GM19324 (cell line): ENCODE measurements around the gene PCDH15.
"Not testable (repeated sequence)": the region's sequence is repeated elsewhere in the genome, so short reads cannot be mapped to it uniquely, and the experiment has no call there.

Experiments
- ATAC-seq: cut with Tn5 transposase; IDR thresholded peaks from one replicate; pipeline ENCODE4 v1.9.1; 2021; ENCODE audit warnings: mild to moderate bottlenecking, moderate library complexity; ENCODE audit not compliant: unreplicated experiment, low FRiP score

The PCDH15 gene

DNA sequence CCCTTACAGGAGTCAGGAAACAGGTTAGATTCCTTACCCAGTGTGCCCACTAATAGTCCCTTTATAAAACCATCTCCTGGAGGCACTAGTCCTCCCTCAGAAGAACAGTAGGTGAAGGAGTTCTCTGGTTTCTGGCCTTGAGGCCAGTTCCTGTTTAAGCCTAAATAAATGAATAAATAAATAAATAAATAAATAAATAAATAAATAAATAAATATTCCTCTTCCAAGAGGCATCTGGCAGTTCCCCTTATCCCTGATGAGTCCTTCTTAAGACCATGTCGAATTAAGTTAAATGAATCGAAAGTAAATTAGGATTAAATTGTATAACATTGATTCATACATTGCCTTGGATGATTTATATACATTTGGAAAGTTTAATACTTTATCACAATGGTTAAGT is 223.3 kb downstream of the PCDH15 start:
- ATAC-seq, result no peak

DNA sequence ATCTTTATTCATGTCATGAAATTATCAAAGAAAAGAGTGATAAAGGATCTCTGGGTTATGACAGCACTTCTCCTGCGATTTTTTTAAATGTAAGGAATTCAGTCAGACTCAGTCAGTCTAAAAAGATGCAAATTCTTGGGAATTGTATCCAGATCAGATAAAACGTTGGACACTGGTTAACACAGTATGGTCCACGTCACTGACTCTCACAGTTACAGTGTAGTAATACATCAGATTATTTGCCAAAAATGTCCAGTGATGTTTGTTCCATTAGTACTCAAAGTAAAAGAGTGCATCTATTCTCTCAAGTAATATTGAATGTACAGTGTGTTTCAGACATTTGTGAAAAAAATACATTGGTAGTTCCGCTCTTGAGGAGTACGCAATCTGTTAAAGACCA is 224.5 kb downstream of the PCDH15 start:
- no peak for ATAC-seq

DNA sequence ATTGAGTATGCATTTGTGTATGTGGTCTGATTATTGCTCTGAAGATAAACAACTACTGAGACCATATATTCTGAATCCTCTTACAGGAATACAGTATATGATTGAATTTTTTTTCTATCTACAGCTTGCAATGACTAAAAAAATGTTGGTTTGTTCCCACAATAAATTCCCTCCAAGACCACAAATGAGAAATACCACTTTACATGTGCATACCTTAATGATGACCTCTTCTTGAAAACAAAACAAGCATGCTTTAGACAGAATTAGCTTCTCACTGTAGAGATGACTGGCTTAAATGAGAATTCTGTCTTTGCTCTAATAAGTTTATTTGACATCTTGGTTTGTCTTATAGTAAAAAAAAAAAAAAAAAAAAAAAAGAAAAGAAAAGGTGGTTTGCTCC is 241.5 kb downstream of the PCDH15 start:
- ATAC-seq, result no peak

DNA sequence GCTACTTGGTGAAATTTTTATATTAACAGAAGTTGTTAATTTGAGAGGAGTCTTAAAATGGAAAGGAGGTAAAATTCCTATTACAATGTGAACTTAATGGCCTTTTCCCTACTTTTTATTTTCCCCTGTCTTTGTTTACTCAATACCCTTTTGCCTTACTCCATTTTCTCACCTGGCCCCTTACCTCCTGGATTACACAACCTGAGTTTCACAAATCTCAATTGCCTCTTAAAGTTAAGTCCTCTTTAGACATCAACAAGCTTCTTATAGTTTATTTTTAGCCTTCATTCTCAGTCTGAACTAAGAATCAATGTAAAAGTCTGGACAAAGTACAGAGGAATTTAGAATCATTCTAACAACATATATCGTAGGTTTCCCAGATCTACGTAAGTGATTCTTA is 247.0 kb downstream of the PCDH15 start:
- ATAC-seq, result no peak

DNA sequence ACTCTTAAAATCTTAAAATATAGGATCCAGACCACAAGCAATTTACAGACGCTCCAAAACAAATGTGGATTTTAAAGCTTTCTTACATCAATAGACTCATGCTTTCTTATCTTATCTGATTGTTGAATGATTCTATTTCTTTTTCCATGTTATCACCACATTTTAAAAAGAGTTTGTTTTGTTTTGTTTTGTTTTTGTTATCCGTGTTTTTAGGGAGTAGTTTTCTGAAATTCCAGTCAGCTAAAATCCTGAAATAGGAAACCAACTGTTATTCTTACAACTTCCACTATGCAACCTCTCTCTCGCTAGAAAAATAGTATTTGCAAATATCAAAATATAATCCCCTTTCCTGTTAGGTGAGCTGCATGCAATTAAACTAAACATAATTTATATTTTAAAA is 251.0 kb downstream of the PCDH15 start:
- no peak for ATAC-seq

DNA sequence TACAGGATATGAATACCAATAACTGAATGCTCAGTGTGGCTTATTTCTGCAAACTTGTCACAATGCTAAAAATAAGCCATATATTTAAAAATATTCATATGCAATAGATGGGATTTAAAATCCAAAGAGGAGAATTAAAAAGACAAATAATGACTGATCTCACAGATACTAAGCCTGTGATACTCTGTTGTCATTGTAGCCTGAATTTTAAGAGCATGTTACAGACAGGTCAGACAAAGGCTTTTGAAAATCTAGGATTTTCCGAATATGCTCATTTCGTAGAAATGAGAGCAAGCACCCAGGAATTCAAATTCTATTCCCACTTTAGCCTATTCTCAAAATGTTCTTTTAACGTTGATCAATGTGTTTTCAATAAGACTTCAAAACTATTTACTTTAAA is 269.7 kb downstream of the PCDH15 start:
- no peak for ATAC-seq

DNA sequence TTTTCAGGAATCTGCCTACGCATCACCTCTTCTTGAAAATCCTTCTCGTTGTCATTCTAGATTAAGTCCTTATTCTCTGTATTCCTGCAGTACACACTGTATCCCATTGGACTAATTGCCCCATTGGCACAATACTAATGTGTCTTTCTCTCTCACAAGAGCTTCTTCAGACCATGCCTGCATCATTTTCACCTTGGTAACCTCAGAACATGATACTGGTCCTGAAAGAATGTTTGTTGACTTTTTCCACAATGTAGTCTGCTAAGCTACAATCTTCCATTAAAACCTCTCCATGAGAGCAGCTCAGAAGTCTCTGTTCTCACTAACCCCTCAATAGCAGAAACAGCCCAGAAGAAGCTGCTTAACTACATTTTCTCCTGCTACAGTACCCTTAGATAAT is 270.7 kb downstream of the PCDH15 start:
- no peak for ATAC-seq

DNA sequence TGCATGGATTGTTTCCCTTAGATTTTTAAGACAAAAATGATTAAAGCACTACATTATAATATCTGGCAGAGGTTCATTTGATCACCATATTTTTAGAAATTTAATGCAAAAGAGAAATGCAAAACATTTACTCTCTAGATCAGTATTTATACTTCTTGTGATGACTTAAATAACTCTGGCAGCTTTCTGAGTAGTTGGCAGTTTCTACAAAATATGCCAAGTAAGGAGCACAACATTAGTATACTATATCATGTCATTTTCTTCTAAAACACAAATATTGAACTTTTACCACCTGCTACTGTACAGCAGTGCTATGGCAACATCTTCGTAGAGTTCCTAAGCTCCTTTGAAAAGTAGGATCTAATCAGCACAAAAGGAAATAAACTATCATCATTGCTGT is 275.2 kb downstream of the PCDH15 start:
- no peak for ATAC-seq

DNA sequence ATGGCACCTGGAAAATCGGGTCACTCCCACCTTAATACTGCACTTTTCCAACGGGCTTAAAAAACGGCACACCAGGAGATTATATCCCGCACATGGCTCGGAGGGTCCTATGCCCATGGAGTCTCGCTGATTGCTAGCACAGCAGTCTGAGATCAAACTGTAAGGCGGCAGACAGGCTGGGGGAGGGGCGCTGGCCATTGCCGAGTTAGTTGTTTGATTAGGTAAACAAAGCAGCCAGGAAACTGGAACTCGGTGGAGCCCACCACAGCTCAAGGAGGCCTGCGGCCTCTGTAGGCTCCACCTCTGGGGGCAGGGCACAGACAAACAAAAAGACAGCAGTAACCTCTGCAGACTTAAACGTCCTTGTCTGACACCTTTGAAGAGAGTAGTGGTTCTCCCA is 285.8 kb downstream of the PCDH15 start:
- ATAC-seq, result not testable (repeated sequence)

DNA sequence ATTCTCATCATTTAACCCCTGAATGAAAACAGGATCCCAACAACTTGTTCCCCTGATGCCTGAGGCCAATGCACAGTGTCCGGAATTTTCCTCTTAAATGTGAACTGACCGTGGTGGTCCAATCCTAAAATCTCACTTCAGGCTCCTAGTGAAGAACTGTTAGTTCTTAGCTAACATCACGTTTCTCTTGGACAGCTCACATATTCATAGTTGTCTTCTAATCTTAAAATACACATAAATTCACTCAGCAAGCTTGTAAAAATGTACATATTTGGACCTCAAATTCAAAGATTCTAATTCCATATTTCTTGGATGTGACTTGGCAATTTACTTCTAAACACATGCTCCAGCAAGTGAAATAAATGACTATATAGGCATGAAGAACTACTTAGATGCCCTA is 297.2 kb downstream of the PCDH15 start:
- no peak for ATAC-seq

DNA sequence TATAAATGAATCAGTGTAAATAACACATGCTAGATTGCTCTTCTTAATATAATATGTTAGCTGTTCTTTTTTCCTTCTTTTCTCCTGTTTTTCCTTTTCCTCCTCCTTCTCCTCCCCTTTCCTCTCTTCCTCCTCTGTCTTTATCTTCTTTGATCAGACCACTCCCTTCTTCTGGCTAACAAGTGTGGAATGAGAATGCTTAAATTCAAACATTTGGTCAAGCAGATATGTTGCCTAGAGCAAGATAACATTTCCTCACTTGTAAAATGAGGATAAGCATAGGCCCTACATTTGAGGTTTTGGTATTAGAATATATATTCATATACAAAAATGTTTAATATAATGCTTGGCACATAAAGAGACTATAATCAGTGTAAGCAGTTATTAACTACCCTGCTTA is 299.1 kb downstream of the PCDH15 start:
- ATAC-seq, result no peak

DNA sequence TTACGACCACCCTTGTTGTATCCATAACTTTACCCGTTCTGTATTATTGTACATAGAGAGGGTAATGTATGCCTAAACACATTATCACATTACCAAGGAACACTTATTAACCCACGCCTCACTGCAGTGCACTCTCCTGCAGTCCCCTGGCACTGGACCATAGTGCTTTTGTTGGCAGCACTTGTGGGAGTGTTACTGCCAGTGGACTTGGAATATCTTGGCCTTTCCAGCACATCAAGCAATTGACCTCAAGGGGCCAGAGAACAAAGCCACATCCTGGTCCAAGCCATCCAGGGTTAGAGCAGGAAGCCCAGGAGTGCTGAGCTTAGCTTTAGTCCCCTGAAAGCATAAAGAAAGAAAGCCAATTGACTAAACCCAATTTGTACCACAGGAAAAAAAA is 304.2 kb downstream of the PCDH15 start:
- ATAC-seq, result no peak

DNA sequence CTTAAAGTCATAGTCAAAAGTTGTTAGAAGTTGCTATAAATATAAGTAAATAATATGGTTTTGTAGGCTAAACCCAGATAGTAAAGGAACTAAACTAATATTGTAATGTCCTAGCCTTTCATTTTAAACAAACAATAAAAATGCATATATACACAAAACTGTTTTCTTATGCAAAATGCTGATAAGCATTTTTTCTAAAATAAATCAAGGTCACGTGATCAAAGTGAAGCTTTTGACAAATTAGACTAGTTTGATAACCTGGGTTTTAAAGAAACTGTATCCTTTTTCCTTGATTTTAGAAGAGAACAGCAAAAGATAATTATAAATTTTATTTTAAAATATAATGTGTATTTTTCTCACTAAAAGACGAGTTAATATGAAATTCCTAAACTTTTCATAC is 313.3 kb downstream of the PCDH15 start:
- no peak for ATAC-seq

DNA sequence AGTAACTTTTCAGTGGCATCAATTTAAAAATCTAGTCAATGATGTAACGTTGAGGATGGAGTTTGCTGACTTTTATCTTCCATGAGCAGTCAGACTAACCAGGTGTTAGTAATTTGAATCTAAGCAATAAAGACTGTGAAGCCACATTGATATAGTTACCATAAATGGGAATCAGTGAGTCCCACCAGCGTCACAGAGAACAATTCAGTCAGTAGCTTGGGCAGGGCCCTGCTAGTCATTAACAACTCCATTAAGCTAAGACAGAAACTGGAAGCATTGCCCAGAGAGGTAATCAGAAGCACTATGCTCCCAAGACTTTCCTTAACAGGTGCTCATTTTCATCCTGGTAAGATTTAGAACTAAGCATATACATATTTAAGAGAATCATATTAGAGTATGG is 315.1 kb downstream of the PCDH15 start:
- ATAC-seq, result no peak

DNA sequence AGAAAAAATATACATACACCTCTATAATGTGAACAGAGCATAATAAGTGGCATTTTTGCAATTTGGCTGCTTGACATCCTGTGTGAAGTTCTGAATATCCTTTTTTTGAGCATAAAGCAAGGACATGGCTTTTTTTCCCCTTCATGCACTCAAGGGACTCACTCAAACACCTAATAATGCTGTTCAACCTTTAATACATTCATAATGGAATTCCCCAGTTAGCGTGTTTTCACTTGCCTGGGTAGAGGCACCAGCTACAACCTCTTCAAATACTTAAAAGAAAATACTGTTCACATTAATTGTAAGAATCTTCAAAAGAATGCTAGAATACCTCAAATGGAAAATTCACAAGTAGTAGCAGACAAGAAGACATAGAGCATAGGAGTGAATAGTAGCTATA is 316.8 kb downstream of the PCDH15 start:
- no peak for ATAC-seq

DNA sequence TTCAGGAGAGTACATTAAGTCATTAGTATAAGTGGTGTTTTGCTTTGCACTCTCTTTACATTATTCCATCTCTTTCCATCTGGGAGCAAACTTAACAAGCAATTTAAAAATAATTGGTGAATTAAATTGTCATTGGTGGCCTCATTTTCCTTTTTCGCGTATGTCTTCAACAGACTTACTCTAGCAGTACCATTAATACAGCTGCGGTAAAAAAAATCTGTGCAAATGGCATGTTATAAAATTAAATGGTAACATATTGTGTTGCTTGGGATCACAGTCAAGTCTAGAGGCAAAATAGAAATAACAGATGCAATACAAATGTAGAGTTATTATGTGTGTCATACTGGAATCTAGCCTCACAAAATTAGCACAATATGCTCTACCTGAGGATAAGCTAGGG is 322.4 kb downstream of the PCDH15 start:
- ATAC-seq, result no peak

DNA sequence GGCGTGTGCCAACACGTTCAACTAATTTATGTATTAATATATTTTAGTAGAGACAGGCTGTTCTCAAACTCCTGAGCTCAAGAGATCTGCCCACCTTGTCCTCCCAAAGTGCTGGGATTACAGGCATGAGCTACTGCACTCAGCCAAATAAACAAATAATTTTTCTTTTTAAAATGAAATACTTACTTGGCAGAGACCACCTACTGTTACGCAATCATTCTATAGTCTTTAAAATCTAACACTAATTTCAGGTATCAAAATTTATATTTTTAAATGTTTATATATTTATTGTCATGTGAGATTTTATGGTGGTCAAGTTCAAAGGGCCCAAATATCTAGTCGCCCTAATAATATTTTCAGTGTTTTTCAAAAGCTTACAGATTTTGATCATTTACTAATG is 323.3 kb downstream of the PCDH15 start:
- ATAC-seq, result no peak

DNA sequence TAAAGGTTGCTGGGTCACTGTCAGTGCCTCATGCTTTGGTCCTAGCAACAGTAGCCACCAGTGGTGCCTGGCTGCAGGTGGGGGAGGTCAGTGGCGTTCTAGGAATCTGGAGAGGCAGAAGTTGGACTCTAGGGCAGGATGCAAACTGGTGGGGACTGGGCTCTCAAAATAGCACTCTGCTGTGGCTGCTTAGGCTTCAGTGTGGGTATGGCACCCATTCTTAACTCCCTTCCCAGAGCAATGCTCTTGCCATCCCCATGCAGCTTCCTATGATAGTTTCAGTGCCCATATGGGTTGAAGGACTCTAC is 330.8 kb downstream of the PCDH15 start:
- no peak for ATAC-seq

DNA sequence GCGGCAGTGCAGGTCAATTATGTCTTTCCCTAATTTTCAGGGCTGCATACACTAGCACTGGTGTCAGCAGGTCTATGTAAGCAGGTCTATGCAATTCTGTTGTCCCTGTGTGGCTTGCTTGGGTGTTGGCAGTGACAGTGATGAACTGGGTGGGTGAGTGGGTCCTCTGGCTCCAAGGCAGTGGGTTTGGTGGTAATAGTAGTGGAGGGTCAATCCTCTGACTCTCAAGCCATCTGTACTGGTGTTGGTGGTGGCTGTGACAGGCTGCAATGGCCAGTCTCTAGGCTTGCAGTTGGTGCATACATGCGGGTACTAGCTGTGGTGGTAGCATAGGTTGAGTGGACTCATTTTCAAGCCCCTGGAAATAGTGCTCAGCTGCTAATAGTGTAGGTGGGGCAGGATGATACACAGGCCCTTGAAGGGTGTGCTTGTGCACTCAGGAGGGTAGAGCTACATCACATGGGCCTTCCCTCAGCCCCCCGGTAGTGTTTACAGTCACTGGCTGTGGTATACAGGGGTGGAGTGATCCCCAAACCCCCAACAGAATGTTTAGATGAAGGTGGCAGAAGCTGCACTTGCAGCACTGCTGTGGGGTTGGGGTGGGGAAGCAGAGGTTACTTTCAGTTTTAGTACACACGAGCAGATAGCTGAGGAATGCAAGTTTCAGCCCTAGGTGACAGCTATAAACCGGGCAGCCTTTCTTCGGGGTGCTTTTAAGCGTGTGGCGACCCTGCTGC is 331.3 kb downstream of the PCDH15 start:
- ATAC-seq, result no peak

DNA sequence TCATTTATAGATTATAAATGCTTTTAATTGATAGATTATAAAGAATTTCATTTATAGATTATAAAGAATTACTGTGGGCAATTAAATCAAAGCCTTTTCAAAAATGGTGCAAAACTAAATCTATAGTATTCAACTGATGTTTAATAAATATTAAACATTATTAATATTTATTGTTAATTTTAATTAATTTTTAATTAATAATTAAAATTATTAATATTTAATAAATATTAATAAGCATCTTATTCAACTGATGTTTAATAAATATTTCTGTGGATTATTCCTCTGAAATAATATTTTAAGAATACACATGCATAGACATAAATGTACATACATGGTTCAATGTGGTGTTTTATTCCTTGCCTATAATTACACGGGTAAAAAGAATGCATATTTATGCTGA is 346.8 kb downstream of the PCDH15 start:
- ATAC-seq, result no peak

DNA sequence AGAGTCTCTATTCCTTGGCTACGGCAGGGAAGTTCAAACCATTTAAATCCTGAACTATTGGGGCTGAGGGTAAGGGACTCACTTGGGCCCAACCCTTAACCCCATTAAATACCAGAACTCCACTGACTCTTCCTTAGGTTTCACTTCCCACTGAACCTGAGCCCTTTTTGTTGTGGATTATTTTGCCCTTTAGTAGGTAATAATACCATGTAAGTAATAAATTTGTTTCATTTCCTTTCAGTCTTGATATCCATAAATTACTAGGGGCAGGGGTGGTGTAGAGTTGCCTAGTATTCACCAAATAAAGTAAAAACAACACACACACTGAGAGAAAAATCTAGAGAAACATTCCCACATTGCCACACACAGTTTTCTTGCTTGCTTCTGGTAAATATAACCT is 352.0 kb downstream of the PCDH15 start:
- ATAC-seq, result no peak

DNA sequence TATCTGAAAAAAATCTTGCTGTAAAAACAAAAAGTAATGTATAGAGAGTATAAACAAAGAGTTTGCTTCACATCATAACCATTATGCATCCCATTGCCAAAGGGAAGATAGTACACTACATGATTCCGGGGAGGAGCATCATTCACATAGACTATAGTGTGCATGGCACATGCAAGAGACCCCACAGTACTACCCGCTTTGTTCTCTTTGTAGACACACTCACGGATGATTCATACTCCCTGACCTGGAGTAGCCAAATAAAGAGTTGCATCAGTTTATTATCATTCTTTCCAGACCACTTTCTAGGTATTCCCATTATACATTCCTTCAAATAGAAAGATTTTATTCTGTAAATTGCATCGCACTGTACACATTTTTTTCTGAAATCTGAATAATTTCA is 356.9 kb downstream of the PCDH15 start:
- ATAC-seq, result no peak

DNA sequence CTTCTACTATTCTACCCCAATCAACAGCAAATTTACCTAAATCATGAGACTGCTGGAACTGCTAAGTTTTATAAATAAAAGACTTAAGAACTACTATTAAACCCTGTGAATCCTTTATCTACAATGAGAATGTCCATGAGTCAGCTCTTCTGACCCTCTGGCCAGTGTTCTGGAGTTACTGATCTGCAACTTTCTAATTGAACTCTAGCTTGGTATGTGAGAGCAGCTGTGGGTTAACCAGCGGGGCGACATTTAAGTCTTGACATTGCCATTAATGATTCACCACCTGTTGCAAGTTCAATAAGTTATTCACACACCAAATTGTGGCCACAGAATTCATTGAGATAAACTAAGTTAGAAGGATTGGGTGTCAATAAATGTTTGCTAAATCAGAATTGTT is 359.8 kb downstream of the PCDH15 start:
- no peak for ATAC-seq
